Measurements from ENCODE around the gene GAPVD1.
A peak's percentile ranks its signal among the peaks of the same experiment; 100 is the strongest.

Gene GAPVD1

GRCh38 chr9:125409637-125410521 lies 148.3 kb downstream of the GAPVD1 start:
- H3K4me3 Mint-ChIP-seq, result peak overlapping the region; percentile 64 to 75 (median 74)
- H3K27ac Mint-ChIP-seq, result peak overlapping the region; percentile 67 to 92 (median 77)
- no peaks in the 10 kb centered on the region for H3K9me3 Mint-ChIP-seq
- no peak for TF ChIP-seq CTCF (IDR thresholded peaks at IDR 0.05; ENCODE audit: unreplicated experiment in 3 of 3)
- H3K27me3 Mint-ChIP-seq (ENCODE audit: low read depth), result peaks cover 10% of the 10 kb centered on the region
- no peaks in the 10 kb centered on the region for H3K36me3 Mint-ChIP-seq (ENCODE audit: low read depth)
- H3K4me1 Mint-ChIP-seq, result peaks cover 21% of the 10 kb centered on the region

- H3K9me3 Mint-ChIP-seq, result no peaks in the 10 kb centered on the region
- H3K4me3 Mint-ChIP-seq, result no peak overlapping the region
- H3K4me1 Mint-ChIP-seq, result peaks cover 21% of the 10 kb centered on the region
These were observed 148.9 kb downstream of the GAPVD1 start for GRCh38 chr9:125410522-125410894.

GRCh38 chr9:125411171-125411756 lies 149.6 kb downstream of the GAPVD1 start:
- Mint-ChIP-seq H3K4me1 (peaks cover 21% of the 10 kb centered on the region), H3K27me3 (ENCODE audit: low read depth) (peaks cover 10% of the 10 kb centered on the region), H3K27ac (peak overlapping the region; percentile 26 to 52 (median 39)), H3K9me3 (no peaks in the 10 kb centered on the region), H3K4me3 (peak overlapping the region in 2 of 3 experiments; percentile 32 to 34), H3K36me3 (ENCODE audit: low read depth) (no peaks in the 10 kb centered on the region)
- no peak for TF ChIP-seq CTCF (IDR thresholded peaks at IDR 0.05; ENCODE audit: unreplicated experiment in 3 of 3)

More at GRCh38 chr9:125410522-125410894, 148.9 kb downstream of the GAPVD1 start:
- Mint-ChIP-seq H3K27me3 (ENCODE audit: low read depth) (peaks cover 10% of the 10 kb centered on the region), H3K27ac (peak overlapping the region; percentile 67 to 92 (median 77)), H3K36me3 (ENCODE audit: low read depth) (no peaks in the 10 kb centered on the region)
- no peak for TF ChIP-seq CTCF (IDR thresholded peaks at IDR 0.05; ENCODE audit: unreplicated experiment in 3 of 3)

- H3K27me3 Mint-ChIP-seq (ENCODE audit: low read depth), result peaks cover 7% of the 10 kb centered on the region
- no peak for TF ChIP-seq CTCF (IDR thresholded peaks at IDR 0.05; ENCODE audit: unreplicated experiment in 3 of 3)
- H3K4me1 Mint-ChIP-seq, result peaks cover 18% of the 10 kb centered on the region
- no peaks in the 10 kb centered on the region for H3K9me3 Mint-ChIP-seq
- peak overlapping the region in 1 of 3 experiments; percentile 52 for H3K27ac Mint-ChIP-seq
- no peaks in the 10 kb centered on the region for H3K36me3 Mint-ChIP-seq (ENCODE audit: low read depth)
- no peak overlapping the region for H3K4me3 Mint-ChIP-seq
These were observed 150.5 kb downstream of the GAPVD1 start for GRCh38 chr9:125412166-125412565.

GRCh38 chr9:125413579-125413978 lies 152.0 kb downstream of the GAPVD1 start:
- no peaks in the 10 kb centered on the region for H3K36me3 Mint-ChIP-seq (ENCODE audit: low read depth)
- no peak for TF ChIP-seq CTCF (IDR thresholded peaks at IDR 0.05; ENCODE audit: unreplicated experiment in 3 of 3)
- peaks cover 13% of the 10 kb centered on the region for H3K4me1 Mint-ChIP-seq
- no peak overlapping the region for H3K4me3 Mint-ChIP-seq
- H3K9me3 Mint-ChIP-seq, result no peaks in the 10 kb centered on the region
- no peak overlapping the region for H3K27ac Mint-ChIP-seq
- peaks cover 4% of the 10 kb centered on the region for H3K27me3 Mint-ChIP-seq (ENCODE audit: low read depth)

Data from nephron (organoid).